IPS DF 6.9 (cell line): ENCODE measurements around the gene TSR2.

ENCODE experiments used
- DNase-seq: peaks from one replicate; pipeline ENCODE4 v3.0.0-alpha.2; 2013; ENCODE audit warnings: low read depth, low spot score
- H3K27ac ChIP-seq: one replicate; pipeline ENCODE4 v1.5.1; 2013; ENCODE audit warnings: low read length, control low read depth
- H3K27me3 ChIP-seq: 2 replicates; pipeline ENCODE4 v1.6.1; 2013; ENCODE audit warnings: mild to moderate bottlenecking, low read length; ENCODE audit not compliant: control insufficient read depth, insufficient read depth
- H3K36me3 ChIP-seq: 2 replicates; pipeline ENCODE4 v1.6.1; 2013; ENCODE audit warnings: low read length; ENCODE audit not compliant: control insufficient read depth, insufficient read depth
- H3K4me1 ChIP-seq: 2 replicates; pipeline ENCODE4 v1.6.1; 2013; ENCODE audit warnings: low read length; ENCODE audit not compliant: control insufficient read depth, insufficient read depth
- H3K4me3 ChIP-seq: 2 replicates; pipeline ENCODE4 v1.5.1; 2013; ENCODE audit warnings: mild to moderate bottlenecking, low read length
- H3K9me3 ChIP-seq: 2 replicates; pipeline ENCODE4 v1.6.1; 2013; ENCODE audit warnings: low read length, inconsistent platforms; ENCODE audit not compliant: control insufficient read depth, insufficient read depth
- WGBS: extraction: QIAGEN DNeasy Blood & Tissue Kit; methylation state at CpG from one replicate; pipeline ENCODE4 v1.1.7; 2013; ENCODE audit warnings: mixed read lengths, missing lambda C conversion rate; ENCODE audit not compliant: insufficient read length, insufficient coverage; 5-methylcytosine and 5-hydroxymethylcytosine counted together

TSR2 gene

GRCh38 chrX:54439960-54440871 lies at the start of gene TSR2:
TSS of gene TSR2 (plus strand) at chrX:54440404. CDS start at chrX:54440422, 18 bp downstream.
- DNase-seq, result no peak
- no peaks in the 10 kb centered on the region for H3K4me1 ChIP-seq
- H3K36me3 ChIP-seq, result no peaks in the 10 kb centered on the region
- peak within 1 kb of the TSS; percentile 100 for H3K4me3 ChIP-seq
- no peak within 1 kb of the TSS for H3K27ac ChIP-seq
- H3K27me3 ChIP-seq, result no peaks in the 10 kb centered on the region
- H3K9me3 ChIP-seq, result no peaks in the 10 kb centered on the region
- WGBS, result no CpG with 5 or more reads among the region's 40 CpGs

GRCh38 chrX:54397113-54397512 lies 43.1 kb upstream of the TSR2 start:
- no peaks in the 10 kb centered on the region for H3K4me1 ChIP-seq
- H3K9me3 ChIP-seq, result no peaks in the 10 kb centered on the region
- no peak overlapping the region for H3K27ac ChIP-seq
- DNase-seq, result no peak
- H3K27me3 ChIP-seq, result no peaks in the 10 kb centered on the region
- no CpG with 5 or more reads among the region's 1 CpG for WGBS
- H3K36me3 ChIP-seq, result no peaks in the 10 kb centered on the region
- H3K4me3 ChIP-seq, result no peak overlapping the region

GRCh38 chrX:54407266-54407665 lies 32.9 kb upstream of the TSR2 start:
- H3K9me3 ChIP-seq, result no peaks in the 10 kb centered on the region
- H3K27ac ChIP-seq, result no peak overlapping the region
- H3K4me1 ChIP-seq, result no peaks in the 10 kb centered on the region
- no peak overlapping the region for H3K4me3 ChIP-seq
- no CpG with 5 or more reads among the region's 2 CpGs for WGBS
- DNase-seq, result no peak
- no peaks in the 10 kb centered on the region for H3K27me3 ChIP-seq
- no peaks in the 10 kb centered on the region for H3K36me3 ChIP-seq

- Histone ChIP-seq H3K27me3 (no peaks in the 10 kb centered on the region), H3K27ac (no peak overlapping the region), H3K4me3 (no peak overlapping the region), H3K4me1 (no peaks in the 10 kb centered on the region), H3K36me3 (no peaks in the 10 kb centered on the region), H3K9me3 (no peaks in the 10 kb centered on the region)
- WGBS, result no CpG with 5 or more reads among the region's 1 CpG
- DNase-seq, result no peak
Observed at GRCh38 chrX:54411732-54412131, 28.5 kb upstream of the TSR2 start.

- Histone ChIP-seq H3K27ac (no peak overlapping the region), H3K4me3 (no peak overlapping the region), H3K4me1 (no peaks in the 10 kb centered on the region), H3K36me3 (no peaks in the 10 kb centered on the region), H3K9me3 (no peaks in the 10 kb centered on the region), H3K27me3 (no peaks in the 10 kb centered on the region)
- no peak for DNase-seq
- WGBS, result no CpG with 5 or more reads among the region's 3 CpGs
Observed at GRCh38 chrX:54413753-54414152, 26.5 kb upstream of the TSR2 start.

GRCh38 chrX:54415534-54416350 lies 24.5 kb upstream of the TSR2 start:
- Histone ChIP-seq H3K36me3 (no peaks in the 10 kb centered on the region), H3K4me1 (no peaks in the 10 kb centered on the region), H3K27me3 (no peaks in the 10 kb centered on the region), H3K27ac (no peak overlapping the region), H3K4me3 (no peak overlapping the region), H3K9me3 (no peaks in the 10 kb centered on the region)
- DNase-seq, result no peak
- 100% methylated on average over 1 of the region's 13 CpGs for WGBS

GRCh38 chrX:54416965-54417364 lies 23.2 kb upstream of the TSR2 start:
- DNase-seq, result no peak
- Histone ChIP-seq H3K36me3 (no peaks in the 10 kb centered on the region), H3K27me3 (no peaks in the 10 kb centered on the region), H3K4me3 (no peak overlapping the region), H3K27ac (no peak overlapping the region), H3K9me3 (no peaks in the 10 kb centered on the region), H3K4me1 (no peaks in the 10 kb centered on the region)
- no CpG with 5 or more reads among the region's 2 CpGs for WGBS

- H3K9me3 ChIP-seq, result no peaks in the 10 kb centered on the region
- H3K27me3 ChIP-seq, result no peaks in the 10 kb centered on the region
- H3K4me3 ChIP-seq, result no peak overlapping the region
- WGBS, result no CpG with 5 or more reads among the region's 3 CpGs
- H3K27ac ChIP-seq, result no peak overlapping the region
- H3K36me3 ChIP-seq, result no peaks in the 10 kb centered on the region
- DNase-seq, result no peak
- H3K4me1 ChIP-seq, result no peaks in the 10 kb centered on the region
Observed at GRCh38 chrX:54419559-54420302, 20.5 kb upstream of the TSR2 start.

GRCh38 chrX:54422168-54422567 lies 18.0 kb upstream of the TSR2 start:
- Histone ChIP-seq H3K27me3 (no peaks in the 10 kb centered on the region), H3K4me3 (no peak overlapping the region), H3K4me1 (no peaks in the 10 kb centered on the region), H3K27ac (no peak overlapping the region), H3K9me3 (no peaks in the 10 kb centered on the region), H3K36me3 (no peaks in the 10 kb centered on the region)
- no peak for DNase-seq
- no CpG with 5 or more reads among the region's 3 CpGs for WGBS
